ENCODE data around the gene VKORC1L1.
"Not testable (repeated sequence)": the region's sequence is repeated elsewhere in the genome, so short reads cannot be mapped to it uniquely, and the experiment has no call there.

DNA sequence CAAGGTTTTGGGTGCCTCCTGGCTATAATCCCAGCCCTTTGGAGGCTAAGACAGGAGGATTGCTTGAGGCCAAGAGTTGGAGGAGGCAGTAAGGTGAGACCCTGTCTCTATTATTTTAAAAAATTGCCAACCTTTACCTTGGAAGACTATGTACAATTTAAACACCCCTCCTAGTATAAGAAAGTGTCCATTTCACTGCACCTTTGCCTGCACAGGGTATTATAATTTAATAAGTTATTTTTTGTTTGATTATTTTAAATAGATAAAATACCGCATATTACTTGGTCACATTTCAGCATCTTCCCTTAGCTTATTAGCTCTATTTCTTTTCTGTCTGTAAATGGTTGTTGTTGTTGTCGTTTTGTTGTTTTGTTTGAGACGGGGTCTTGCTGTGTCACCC, 36.2 kb upstream of the VKORC1L1 start:
- not testable (repeated sequence) for TF ChIP-seq EZH2 (optimal IDR thresholded peaks at IDR 0.05; ENCODE audit: low read depth, low read length); EZH2phosphoT487 (IDR thresholded peaks at IDR 0.05; ENCODE audit: low read length)

Data from MM.1S (cell line).